NB4 (cell line): ENCODE data around the gene PHB1.
A peak's percentile ranks its signal among the peaks of the same experiment; 100 is the strongest.

Source experiments
- DNase-seq: peaks from one replicate; pipeline ENCODE4 v3.0.0; 2010; ENCODE audit warnings: low read depth
- H3K4me3 ChIP-seq: one replicate; pipeline ENCODE4 v1.5.1; 2011; ENCODE audit warnings: mild to moderate bottlenecking, low read depth, low read length, moderate library complexity
- CTCF ChIP-seq: IDR thresholded peaks from one replicate; pipeline ENCODE4 v1.5.1; 2012; ENCODE audit warnings: low read depth, low read length
- MAX ChIP-seq: IDR thresholded peaks from 2 replicates; pipeline ENCODE4 v1.6.1; 2011; ENCODE audit warnings: low read depth, low read length
- MYC ChIP-seq: IDR thresholded peaks from 2 replicates; pipeline ENCODE4 v1.6.1; 2011; ENCODE audit warnings: low read depth, low read length
- POLR2A ChIP-seq: IDR thresholded peaks from 2 replicates; pipeline ENCODE4 v1.6.1; 2011; ENCODE audit warnings: mild to moderate bottlenecking; ENCODE audit not compliant: insufficient read length; ENCODE audit errors: extremely low read depth

Gene PHB1

DNA sequence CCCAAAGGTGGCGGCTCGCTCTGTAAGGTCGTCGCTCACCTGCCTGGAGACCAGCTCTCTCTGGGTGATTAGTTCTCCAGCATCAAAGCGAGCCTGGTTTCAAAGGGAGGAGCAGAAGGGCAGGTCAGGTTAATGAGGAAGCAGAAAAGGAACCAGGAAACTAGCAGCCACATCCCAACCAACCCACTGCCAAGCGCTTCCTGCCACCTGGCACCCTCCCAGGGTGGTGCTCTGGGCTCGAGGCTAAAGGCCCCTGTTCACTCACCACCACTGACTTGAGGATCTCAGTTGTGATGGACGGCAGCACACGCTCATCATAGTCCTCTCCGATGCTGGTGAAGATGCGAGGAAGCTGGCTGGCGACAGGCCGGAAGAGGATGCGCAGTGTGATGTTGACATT lies 5.6 kb downstream of the PHB1 start:
- H3K4me3 ChIP-seq: no peak overlapping the region
- no peak for DNase-seq
- no peak for TF ChIP-seq MYC
- TF ChIP-seq CTCF: no peak
- TF ChIP-seq MAX: no peak
- TF ChIP-seq POLR2A: no peak

- H3K4me3 ChIP-seq: no peak overlapping the region
- TF ChIP-seq CTCF (peak; percentile 97), MAX (no peak), POLR2A (no peak), MYC (no peak)
Measured at GRCh38 chr17:49407981-49408501, 6.6 kb downstream of the PHB1 start.

GRCh38 chr17:49407086-49407485 lies 7.6 kb downstream of the PHB1 start:
- no peak for DNase-seq
- TF ChIP-seq MYC (no peak), MAX (no peak), POLR2A (no peak), CTCF (no peak)
- no peak overlapping the region for H3K4me3 ChIP-seq

More at GRCh38 chr17:49407981-49408501, 6.6 kb downstream of the PHB1 start:
- DNase-seq: peak; percentile 78

- TF ChIP-seq POLR2A (no peak), MYC (no peak), CTCF (no peak), MAX (no peak)
- no peak for DNase-seq
Measured at GRCh38 chr17:49406421-49407061, 8.1 kb downstream of the PHB1 start.

GRCh38 chr17:49404906-49405305 lies 9.8 kb downstream of the PHB1 start:
- DNase-seq: no peak
- H3K4me3 ChIP-seq: no peak overlapping the region
- TF ChIP-seq CTCF: no peak
- TF ChIP-seq MAX: no peak
- TF ChIP-seq POLR2A: no peak
- no peak for TF ChIP-seq MYC

More at GRCh38 chr17:49406421-49407061, 8.1 kb downstream of the PHB1 start:
- no peak overlapping the region for H3K4me3 ChIP-seq
